RWPE2 (cell line): ENCODE results near the gene SORT1.

Source experiments
- ATAC-seq: fragments of 200-7000 bp; cut with Tn5 transposase; 3 replicates; pipeline ENCODE4 v1.9.1; 2021; ENCODE audit warnings: low read depth
- DNase-seq: peaks from one replicate; pipeline ENCODE4 v3.0.0-alpha.2; 2020; ENCODE audit warnings: low spot score
- H3K27ac ChIP-seq: fragments of 450-650 bp; 2 replicates; pipeline ENCODE4 v1.5.1; 2017; ENCODE audit warnings: mild to moderate bottlenecking; ENCODE audit not compliant: poor library complexity, severe bottlenecking
- H3K27me3 ChIP-seq: fragments of 250-450 bp; sonication (Bioruptor Pico); 2 replicates; pipeline ENCODE4 v1.5.1; 2021; ENCODE audit warnings: mild to moderate bottlenecking, moderate library complexity; ENCODE audit not compliant: insufficient read depth, poor library complexity, severe bottlenecking
- H3K36me3 ChIP-seq: fragments of 250-450 bp; sonication (Bioruptor Pico); 2 replicates; pipeline ENCODE4 v1.5.1; 2020; ENCODE audit warnings: low read depth, mild to moderate bottlenecking, moderate library complexity
- H3K4me1 ChIP-seq: fragments of 250-450 bp; sonication (Bioruptor Pico); 2 replicates; pipeline ENCODE4 v1.5.1; 2021; ENCODE audit warnings: mild to moderate bottlenecking, moderate library complexity; ENCODE audit not compliant: insufficient read depth, poor library complexity, severe bottlenecking
- H3K4me3 ChIP-seq: fragments of 250-450 bp; sonication (Bioruptor Pico); 2 replicates; pipeline ENCODE4 v1.5.1; 2021; ENCODE audit warnings: mild to moderate bottlenecking, moderate library complexity; ENCODE audit not compliant: severe bottlenecking
- H3K9me3 ChIP-seq: fragments of 250-450 bp; sonication (Bioruptor Pico); 2 replicates; pipeline ENCODE4 v1.5.1; 2021; ENCODE audit warnings: mild to moderate bottlenecking, moderate library complexity; ENCODE audit not compliant: severe bottlenecking
- CTCF ChIP-seq: fragments of 450-650 bp; IDR thresholded peaks from one replicate; pipeline ENCODE4 v1.5.1; 2017; ENCODE audit warnings: mild to moderate bottlenecking, moderate library complexity; ENCODE audit not compliant: poor library complexity, severe bottlenecking

The SORT1 gene

GRCh38 chr1:109298666-109299557 is 98.8 kb downstream of the SORT1 start:
- Histone ChIP-seq H3K36me3 (no peaks in the 10 kb centered on the region), H3K27ac (peak overlapping the region; percentile 8), H3K4me3 (no peak overlapping the region), H3K9me3 (no peaks in the 10 kb centered on the region), H3K27me3 (no peaks in the 10 kb centered on the region), H3K4me1 (peaks cover 12% of the 10 kb centered on the region)
- no peak for TF ChIP-seq CTCF
- ATAC-seq (peak; percentile 64), DNase-seq (no peak)

GRCh38 chr1:109296782-109297181 is 100.9 kb downstream of the SORT1 start:
- TF ChIP-seq CTCF: no peak
- Histone ChIP-seq H3K4me1 (peaks cover 12% of the 10 kb centered on the region), H3K36me3 (no peaks in the 10 kb centered on the region), H3K27ac (no peak overlapping the region), H3K4me3 (no peak overlapping the region), H3K9me3 (no peaks in the 10 kb centered on the region), H3K27me3 (no peaks in the 10 kb centered on the region)
- ATAC-seq: no peak
- DNase-seq: no peak

GRCh38 chr1:109295712-109296415 is 101.9 kb downstream of the SORT1 start:
- peaks cover 12% of the 10 kb centered on the region for H3K4me1 ChIP-seq
- TF ChIP-seq CTCF: no peak
- H3K9me3 ChIP-seq: no peaks in the 10 kb centered on the region
- ATAC-seq: no peak
- H3K36me3 ChIP-seq: no peaks in the 10 kb centered on the region
- H3K27me3 ChIP-seq: no peaks in the 10 kb centered on the region
- no peak overlapping the region for H3K27ac ChIP-seq
- no peak for DNase-seq
- H3K4me3 ChIP-seq: no peak overlapping the region

- TF ChIP-seq CTCF: no peak
- Histone ChIP-seq H3K27ac (no peak overlapping the region), H3K4me1 (peaks cover 12% of the 10 kb centered on the region), H3K9me3 (no peaks in the 10 kb centered on the region), H3K27me3 (no peaks in the 10 kb centered on the region), H3K36me3 (no peaks in the 10 kb centered on the region), H3K4me3 (no peak overlapping the region)
- no peak for DNase-seq
- ATAC-seq: no peak
Observed at GRCh38 chr1:109294481-109294880, 103.2 kb downstream of the SORT1 start.

- H3K27me3 ChIP-seq: no peaks in the 10 kb centered on the region
- no peak overlapping the region for H3K27ac ChIP-seq
- DNase-seq (no peak), ATAC-seq (no peak)
- peaks cover 6% of the 10 kb centered on the region for H3K4me1 ChIP-seq
- no peak for TF ChIP-seq CTCF
- H3K4me3 ChIP-seq: no peak overlapping the region
- H3K36me3 ChIP-seq: no peaks in the 10 kb centered on the region
- no peaks in the 10 kb centered on the region for H3K9me3 ChIP-seq
Observed at GRCh38 chr1:109293026-109293425, 104.7 kb downstream of the SORT1 start.
